Vagina (tissue), 2 donors: ENCODE measurements around the gene SPTLC1.

Experiments
- POLR2A ChIP-seq, 2 donors: fragments of 450-650 bp; IDR thresholded peaks; one replicate each; pipeline ENCODE4 v1.6.1; 2017; ENCODE audit warnings: antibody characterized with exemption in 2 of 2, mild to moderate bottlenecking in 2 of 2, moderate library complexity in 2 of 2
- TF ChIP-seq, protein P1 (sequence below), 3 experiments: fragments of 450-650 bp in 2 of 3; fragments of 200-600 bp in 1 of 3; sonication (generic) in 1 of 3; IDR thresholded peaks; one replicate each; pipeline ENCODE4 v1.5.1; 2017 to 2019; ENCODE audit warnings: antibody characterized with exemption in 3 of 3, mild to moderate bottlenecking in 2 of 3, moderate library complexity in 2 of 3

DNA sequence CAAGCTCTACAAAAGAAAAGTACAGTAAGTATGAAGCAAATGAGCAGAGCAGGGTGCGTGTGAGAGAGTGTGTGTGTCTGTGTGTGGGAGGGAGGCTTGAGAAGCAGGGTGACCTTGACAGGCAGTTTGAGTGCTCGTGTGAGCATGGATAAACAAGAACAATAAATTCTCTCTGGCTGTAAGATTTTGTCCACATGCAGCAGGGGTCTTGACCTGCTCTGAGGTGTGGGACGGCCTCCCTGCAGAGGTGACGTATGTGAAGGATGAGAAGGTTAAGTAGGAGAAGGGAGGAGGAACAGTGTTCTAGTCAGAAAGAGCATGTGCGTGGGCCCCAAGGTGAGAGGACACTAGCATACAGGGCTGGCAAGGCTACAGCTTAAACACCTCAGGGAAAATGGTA, 49.0 kb downstream of the SPTLC1 start:
- TF ChIP-seq, protein P1, sequence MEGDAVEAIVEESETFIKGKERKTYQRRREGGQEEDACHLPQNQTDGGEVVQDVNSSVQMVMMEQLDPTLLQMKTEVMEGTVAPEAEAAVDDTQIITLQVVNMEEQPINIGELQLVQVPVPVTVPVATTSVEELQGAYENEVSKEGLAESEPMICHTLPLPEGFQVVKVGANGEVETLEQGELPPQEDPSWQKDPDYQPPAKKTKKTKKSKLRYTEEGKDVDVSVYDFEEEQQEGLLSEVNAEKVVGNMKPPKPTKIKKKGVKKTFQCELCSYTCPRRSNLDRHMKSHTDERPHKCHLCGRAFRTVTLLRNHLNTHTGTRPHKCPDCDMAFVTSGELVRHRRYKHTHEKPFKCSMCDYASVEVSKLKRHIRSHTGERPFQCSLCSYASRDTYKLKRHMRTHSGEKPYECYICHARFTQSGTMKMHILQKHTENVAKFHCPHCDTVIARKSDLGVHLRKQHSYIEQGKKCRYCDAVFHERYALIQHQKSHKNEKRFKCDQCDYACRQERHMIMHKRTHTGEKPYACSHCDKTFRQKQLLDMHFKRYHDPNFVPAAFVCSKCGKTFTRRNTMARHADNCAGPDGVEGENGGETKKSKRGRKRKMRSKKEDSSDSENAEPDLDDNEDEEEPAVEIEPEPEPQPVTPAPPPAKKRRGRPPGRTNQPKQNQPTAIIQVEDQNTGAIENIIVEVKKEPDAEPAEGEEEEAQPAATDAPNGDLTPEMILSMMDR (IDR thresholded peaks at IDR 0.05): no peak
- no peak for TF ChIP-seq POLR2A (IDR thresholded peaks at IDR 0.05)
